K562 (cell line): ENCODE results near the gene PFN3. TPM values are rescaled to one million over a fixed set of nuclear protein-coding genes. Genes with fewer than 3 reads are reported as not detected.

Experiments used
- BHLHE40 ChIP-seq: IDR thresholded peaks from 2 replicates; pipeline ENCODE4 v1.6.1; 2011; ENCODE audit warnings: low read length, improper control_type of control experiment
- CTCFL ChIP-seq: IDR thresholded peaks from 2 replicates; pipeline ENCODE4 v1.6.1; 2011; ENCODE audit warnings: borderline replicate concordance, low read depth, mild to moderate bottlenecking, moderate library complexity, low read length; ENCODE audit not compliant: insufficient read depth, poor library complexity, severe bottlenecking
- E4F1 ChIP-seq: fragments of 250-450 bp; sonication (Bioruptor Pico); IDR thresholded peaks from 2 replicates; pipeline ENCODE4 v1.5.0; 2021; ENCODE audit warnings: mild to moderate bottlenecking, borderline replicate concordance
- KLF13 ChIP-seq: fragments of 450-650 bp; IDR thresholded peaks from 2 replicates; pipeline ENCODE4 v1.6.1; 2016; ENCODE audit warnings: missing genetic modification characterization, low read depth, mild to moderate bottlenecking, missing compliant biosample characterization, moderate library complexity, borderline replicate concordance
- MGA ChIP-seq: fragments of 450-650 bp; IDR thresholded peaks from 2 replicates; pipeline ENCODE4 v1.6.1; 2016; ENCODE audit warnings: mild to moderate bottlenecking, moderate library complexity
- NFIC ChIP-seq: fragments of 450-650 bp; IDR thresholded peaks from 2 replicates; pipeline ENCODE4 v1.6.1; 2017; ENCODE audit warnings: mild to moderate bottlenecking, inconsistent platforms
- RBM34 ChIP-seq: fragments of 200-400 bp; formaldehyde crosslinking; IDR thresholded peaks from 2 replicates; pipeline ENCODE4 v1.6.1; 2018; ENCODE audit warnings: low read length, borderline replicate concordance; ENCODE audit not compliant: insufficient read depth
- SRSF1 ChIP-seq: fragments of 200-400 bp; formaldehyde crosslinking; IDR thresholded peaks from 2 replicates; pipeline ENCODE4 v1.6.1; 2017; ENCODE audit warnings: mild to moderate bottlenecking, low read depth, low read length, moderate library complexity
- polyA plus RNA-seq, 8 experiments: library from polyadenylated mRNA; depleted of rRNA in 4 of 8; stranded (reverse) in 5 of 8; unstranded in 3 of 8; fragments of >200 nt; fragmentation: Nextera tagmentation in 2 of 8; fragmentation: Illumina TruSeq in 1 of 8; extraction: Ambion mirVana in 2 of 8; extraction: Trizol in 1 of 8; gene quantifications; 2 replicates each; pipeline versions ENCODE4 v1.2.1 to v1.2.3, GENCODE V29; 2011 to 2014; ENCODE audit warnings: inconsistent platforms in 1 of 8, missing spikeins in 1 of 8
- total RNA-seq, 7 experiments: library from RNA; depleted of rRNA in 6 of 7; stranded (reverse); fragments of >200 nt in 6 of 7; fragmentation: Illumina TruSeq in 2 of 7; extraction: Trizol in 2 of 7; gene quantifications; 2 replicates each; pipeline versions ENCODE4 v1.2.1 to v1.2.3, GENCODE V29; 2011 to 2021; ENCODE audit warnings: low replicate concordance in 1 of 7

Gene PFN3
- total and polyA plus RNA-seq, 9 of the 15 experiments (the other 6 are each of a cell fraction or from before 2014, with no cell fraction given) = not detected

GRCh38 chr5:177370488-177371119 is 29.9 kb downstream of the PFN3 start (continued):
- TF ChIP-seq CTCFL (peak; percentile 95), NFIC (peak; percentile 30; the same call in 1 of the 2 replicates), MGA (peak; percentile 92), BHLHE40 (peak; percentile 46; the same call in 1 of the 2 replicates), E4F1 (no peak), RBM34 (no peak), SRSF1 (no peak), KLF13 (tag) (no peak)
